Activated CD4-positive, CD25-positive, alpha-beta regulatory T cell treated with anti-CD3 and anti-CD28 coated beads, Interleukin-2, amount 50 U/mL, for 16 hours (primary cell): ENCODE data around the gene ZSCAN25.
"Not testable (repeated sequence)": the region's sequence is repeated elsewhere in the genome, so short reads cannot be mapped to it uniquely, and the experiment has no call there.

ENCODE experiments used
- DNase-seq: peaks from one replicate; pipeline ENCODE4 v3.0.0-alpha.2; 2020; ENCODE audit warnings: low read depth, low spot score

ZSCAN25 gene

GRCh38 chr7:99617192-99617781 is 541 bp downstream of the ZSCAN25 start:
- DNase-seq: no peak

GRCh38 chr7:99618726-99619125 is 2.0 kb downstream of the ZSCAN25 start:
- DNase-seq: no peak

- no peak for DNase-seq
Observed at GRCh38 chr7:99619571-99620130, 2.9 kb downstream of the ZSCAN25 start.

GRCh38 chr7:99621271-99621670 is 4.5 kb downstream of the ZSCAN25 start:
- no peak for DNase-seq

- no peak for DNase-seq
Observed at GRCh38 chr7:99622596-99622995, 5.8 kb downstream of the ZSCAN25 start.

GRCh38 chr7:99623091-99623693 is 6.4 kb downstream of the ZSCAN25 start:
- no peak for DNase-seq

GRCh38 chr7:99623702-99624447 is 7.1 kb downstream of the ZSCAN25 start:
- DNase-seq: no peak

- DNase-seq: peak; percentile 49
Observed at GRCh38 chr7:99624484-99624883, 7.7 kb downstream of the ZSCAN25 start.

GRCh38 chr7:99625321-99625720 is 8.6 kb downstream of the ZSCAN25 start:
- DNase-seq: no peak

GRCh38 chr7:99625961-99626360 is 9.2 kb downstream of the ZSCAN25 start:
- no peak for DNase-seq

- no peak for DNase-seq
Observed at GRCh38 chr7:99626661-99627060, 9.9 kb downstream of the ZSCAN25 start.

- DNase-seq: no peak
Observed at GRCh38 chr7:99627513-99627912, 10.8 kb downstream of the ZSCAN25 start.

GRCh38 chr7:99628471-99629465 is 12.0 kb downstream of the ZSCAN25 start:
- DNase-seq: no peak

- no peak for DNase-seq
Observed at GRCh38 chr7:99629643-99630042, 12.9 kb downstream of the ZSCAN25 start.

GRCh38 chr7:99631295-99632109 is 14.8 kb downstream of the ZSCAN25 start:
- no peak for DNase-seq

GRCh38 chr7:99637414-99637813 is 20.7 kb downstream of the ZSCAN25 start:
- DNase-seq: not testable (repeated sequence)

GRCh38 chr7:99638731-99639130 is 22.0 kb downstream of the ZSCAN25 start:
- no peak for DNase-seq

GRCh38 chr7:99639267-99639666 is 22.5 kb downstream of the ZSCAN25 start:
- DNase-seq: no peak

GRCh38 chr7:99642027-99642426 is 25.3 kb downstream of the ZSCAN25 start:
- no peak for DNase-seq

- no peak for DNase-seq
Observed at GRCh38 chr7:99643464-99643863, 26.7 kb downstream of the ZSCAN25 start.

- DNase-seq: no peak
Observed at GRCh38 chr7:99644431-99644830, 27.7 kb downstream of the ZSCAN25 start.
